A673 (cell line): ENCODE measurements around the gene YPEL3. TPM values are rescaled to one million over a fixed set of nuclear protein-coding genes. Genes with fewer than 3 reads are reported as not detected.

Source experiments
- BruUV-seq: library from RNA; stranded (reverse); fragments of 400-500 nt; replicated peaks from 2 replicates; lab custom pipeline; 2021; lab: Mats Ljungman, UMichigan
- CTCF ChIA-PET: fragments of 300-600 bp; sonication (Branson Sonifier 250); formaldehyde crosslinking; loops from one replicate; lab custom pipeline; 2022; ENCODE audit warnings: antibody characterized with exemption; lab: Charles Lee
- POLR2A ChIA-PET: fragments of 300-600 bp; sonication (Branson Sonifier 250); formaldehyde crosslinking; loops from one replicate; lab custom pipeline; 2022; ENCODE audit warnings: antibody characterized with exemption; ENCODE audit not compliant: low non-redundant PET; lab: Charles Lee
- DNase-seq: peaks from one replicate; pipeline ENCODE4 v3.0.0-alpha.2; 2015; ENCODE audit warnings: low spot score
- H3K27ac ChIP-seq: fragments of 200-600 bp; sonication (generic); 2 replicates; pipeline ENCODE4 v1.5.1; 2016; ENCODE audit warnings: mixed run types, low read depth, mild to moderate bottlenecking, mixed read lengths, antibody characterized with exemption, low read length; ENCODE audit not compliant: poor library complexity, severe bottlenecking
- H3K27me3 ChIP-seq: fragments of 200-600 bp; sonication (generic); replicated peaks from 2 replicates; pipeline ENCODE4 v1.6.1; 2017; ENCODE audit warnings: mixed run types, low read depth, mild to moderate bottlenecking, mixed read lengths, antibody characterized with exemption, low read length; ENCODE audit not compliant: insufficient read depth, poor library complexity
- H3K36me3 ChIP-seq: fragments of 200-600 bp; sonication (generic); 2 replicates; pipeline ENCODE4 v1.6.1; 2016; ENCODE audit warnings: mixed run types, mild to moderate bottlenecking, mixed read lengths, antibody characterized with exemption, low read length; ENCODE audit not compliant: insufficient read depth, poor library complexity, severe bottlenecking
- H3K4me1 ChIP-seq: fragments of 200-600 bp; sonication (generic); 2 replicates; pipeline ENCODE4 v1.6.1; 2017; ENCODE audit warnings: mixed run types, mild to moderate bottlenecking, mixed read lengths, antibody characterized with exemption, low read length; ENCODE audit not compliant: insufficient read depth, poor library complexity, severe bottlenecking
- H3K4me3 ChIP-seq: fragments of 200-600 bp; sonication (generic); 2 replicates; pipeline ENCODE4 v1.5.1; 2016; ENCODE audit warnings: low read depth, mixed run types, mild to moderate bottlenecking, mixed read lengths, low read length; ENCODE audit not compliant: poor library complexity, severe bottlenecking
- H3K9me3 ChIP-seq: fragments of 200-600 bp; sonication (generic); 2 replicates; pipeline ENCODE4 v1.6.1; 2016; ENCODE audit warnings: mixed run types, low read depth, mild to moderate bottlenecking, mixed read lengths, antibody characterized with exemption, low read length; ENCODE audit not compliant: poor library complexity, severe bottlenecking
- EZH2 ChIP-seq: fragments of 200-600 bp; sonication (generic); IDR thresholded peaks from 2 replicates; pipeline ENCODE4 v1.6.1; 2017; ENCODE audit warnings: borderline replicate concordance, low read depth, mild to moderate bottlenecking, mixed read lengths, antibody characterized with exemption, low read length; ENCODE audit not compliant: poor library complexity, severe bottlenecking
- intact Hi-C: fragments of 100-400 bp; cut with micrococcal nuclease; formaldehyde crosslinking; loops from one replicate; pipeline ENCODE4 v1.10.0; 2022; ENCODE audit not compliant: unreplicated experiment
- total RNA-seq: library from RNA; stranded (reverse); gene quantifications from 2 replicates; pipeline ENCODE4 v1.2.3, GENCODE V29; 2021
- TF ChIP-seq, protein P1 (sequence below): fragments of 300-800, 200-600 bp; sonication (generic); conservative IDR thresholded peaks from 2 replicates; pipeline ENCODE4 v1.5.1; 2017; ENCODE audit warnings: low read depth, mild to moderate bottlenecking, antibody characterized with exemption, low read length, moderate library complexity, mixed read lengths

The YPEL3 gene
- total RNA-seq, 1 experiment from 2014 or later, result 4.7 TPM

DNA sequence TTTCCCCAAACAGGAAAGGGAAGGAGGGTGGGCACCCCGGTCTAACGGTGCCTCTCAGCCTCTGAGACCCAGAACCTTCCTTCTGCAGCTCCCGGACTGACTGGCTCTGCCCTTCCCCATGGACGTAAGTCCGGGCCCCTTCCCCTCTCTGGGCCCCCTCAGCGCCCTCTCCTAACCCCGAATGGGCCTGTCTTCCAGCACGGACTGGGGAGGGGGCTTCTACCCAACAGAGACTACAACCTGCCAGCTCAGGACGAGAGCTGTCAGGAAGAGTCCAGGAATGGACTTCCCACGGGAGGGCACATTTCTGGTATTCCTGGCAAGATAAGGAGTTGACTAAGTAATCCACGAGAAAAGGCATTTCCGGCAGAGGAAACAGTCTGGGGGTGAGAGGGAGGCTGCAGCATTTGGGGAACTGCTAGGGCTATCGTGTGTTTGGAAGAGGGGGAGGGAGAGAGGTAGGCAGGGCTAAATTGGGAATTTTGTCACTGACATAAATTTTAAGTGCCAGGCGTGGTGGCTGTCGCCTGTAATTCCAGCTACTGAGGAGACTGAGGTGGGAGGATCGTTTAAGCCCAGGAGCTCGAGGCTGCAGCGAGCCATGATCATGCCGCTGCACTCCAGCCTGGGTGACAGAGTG lies 42.5 kb downstream of the YPEL3 start:
- no peaks in the 10 kb centered on the region for H3K27me3 ChIP-seq
- TF ChIP-seq, protein P1, sequence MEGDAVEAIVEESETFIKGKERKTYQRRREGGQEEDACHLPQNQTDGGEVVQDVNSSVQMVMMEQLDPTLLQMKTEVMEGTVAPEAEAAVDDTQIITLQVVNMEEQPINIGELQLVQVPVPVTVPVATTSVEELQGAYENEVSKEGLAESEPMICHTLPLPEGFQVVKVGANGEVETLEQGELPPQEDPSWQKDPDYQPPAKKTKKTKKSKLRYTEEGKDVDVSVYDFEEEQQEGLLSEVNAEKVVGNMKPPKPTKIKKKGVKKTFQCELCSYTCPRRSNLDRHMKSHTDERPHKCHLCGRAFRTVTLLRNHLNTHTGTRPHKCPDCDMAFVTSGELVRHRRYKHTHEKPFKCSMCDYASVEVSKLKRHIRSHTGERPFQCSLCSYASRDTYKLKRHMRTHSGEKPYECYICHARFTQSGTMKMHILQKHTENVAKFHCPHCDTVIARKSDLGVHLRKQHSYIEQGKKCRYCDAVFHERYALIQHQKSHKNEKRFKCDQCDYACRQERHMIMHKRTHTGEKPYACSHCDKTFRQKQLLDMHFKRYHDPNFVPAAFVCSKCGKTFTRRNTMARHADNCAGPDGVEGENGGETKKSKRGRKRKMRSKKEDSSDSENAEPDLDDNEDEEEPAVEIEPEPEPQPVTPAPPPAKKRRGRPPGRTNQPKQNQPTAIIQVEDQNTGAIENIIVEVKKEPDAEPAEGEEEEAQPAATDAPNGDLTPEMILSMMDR, result no peak
- no peak for TF ChIP-seq EZH2
- POLR2A ChIA-PET, result no interaction called here
- no peaks in the 10 kb centered on the region for H3K9me3 ChIP-seq
- peak; percentile 92 for DNase-seq
- H3K4me3 ChIP-seq, result peak overlapping the region; percentile 85
- intact Hi-C loops, result no loop called here
- H3K36me3 ChIP-seq, result peaks cover 15% of the 10 kb centered on the region
- BruUV-seq, result TSS peak; percentile 50
- CTCF ChIA-PET, result interaction anchor here (1.1 kb wide), 1 partner anchor 22 kb away, joined by 3 read pairs; the partner anchor contains the start of gene TLCD3B
- peaks cover 9% of the 10 kb centered on the region for H3K4me1 ChIP-seq
- H3K27ac ChIP-seq, result peak overlapping the region; percentile 81

- no peaks in the 10 kb centered on the region for H3K27me3 ChIP-seq
- intact Hi-C loops, result no loop called here
- H3K9me3 ChIP-seq, result no peaks in the 10 kb centered on the region
- ChIA-PET POLR2A (no interaction called here), CTCF (interaction anchor here (1.1 kb wide), 1 partner anchor 21 kb away, joined by 3 read pairs; the partner anchor contains the start of gene TLCD3B)
- TF ChIP-seq, protein P1, result no peak
- no peak for TF ChIP-seq EZH2
- peaks cover 13% of the 10 kb centered on the region for H3K36me3 ChIP-seq
- H3K27ac ChIP-seq, result peak overlapping the region; percentile 81
- peaks cover 9% of the 10 kb centered on the region for H3K4me1 ChIP-seq
- DNase-seq, result peak; percentile 95
- peak overlapping the region; percentile 85 for H3K4me3 ChIP-seq
- BruUV-seq, result no TSS peak
Measured at GRCh38 chr16:30052671-30053372, 43.2 kb downstream of the YPEL3 start.

GRCh38 chr16:30051518-30051917 lies 44.5 kb downstream of the YPEL3 start:
- H3K9me3 ChIP-seq, result no peaks in the 10 kb centered on the region
- H3K4me3 ChIP-seq, result no peak overlapping the region
- ChIA-PET POLR2A (no interaction called here), CTCF (no interaction called here)
- peaks cover 9% of the 10 kb centered on the region for H3K4me1 ChIP-seq
- peaks cover 10% of the 10 kb centered on the region for H3K36me3 ChIP-seq
- no peaks in the 10 kb centered on the region for H3K27me3 ChIP-seq
- TF ChIP-seq, protein P1, result no peak
- no peak for TF ChIP-seq EZH2
- H3K27ac ChIP-seq, result no peak overlapping the region
- no peak for DNase-seq
- intact Hi-C loops, result no loop called here
- BruUV-seq, result no TSS peak
